NCI-H82 treated with DMSO at 0.1 percent for 48 hours (cell line): ENCODE results near the gene TICAM1.

Source experiments
- DNase-seq: peaks from one replicate; lab custom pipeline; 2025; ENCODE audit not compliant: unreplicated experiment; lab: John Stamatoyannopoulos, UW

The TICAM1 gene

GRCh38 chr19:4773047-4773640 is 58.4 kb downstream of the TICAM1 start:
- no peak for DNase-seq

DNA sequence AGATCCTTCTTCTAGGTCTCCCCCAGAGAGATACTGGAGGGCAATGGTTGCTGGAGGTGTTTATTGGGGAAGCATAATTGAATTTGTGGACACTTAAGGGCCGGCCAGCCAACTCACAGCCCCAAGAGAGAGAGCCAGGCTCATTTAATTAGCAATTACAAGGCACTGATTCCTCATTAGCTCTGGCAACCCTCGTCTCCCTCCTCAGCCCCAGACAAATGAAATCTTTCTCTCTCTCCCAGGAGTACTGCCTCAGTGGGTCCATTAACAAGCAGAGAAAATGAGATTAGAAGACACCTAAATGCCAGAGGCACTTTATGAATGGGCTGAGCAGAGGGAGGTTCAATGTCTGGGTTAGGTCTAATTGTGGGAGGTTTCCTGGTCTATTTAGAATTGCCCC is 58.9 kb downstream of the TICAM1 start:
- no peak for DNase-seq

GRCh38 chr19:4768934-4769777 is 62.4 kb downstream of the TICAM1 start:
- DNase-seq: peak; percentile 77
